Sigmoid colon (tissue), 7 donors: ENCODE data around the gene FANCB. TPM values are rescaled to one million over a fixed set of nuclear protein-coding genes. Genes with fewer than 3 reads are reported as not detected.

Experiments used
- DNase-seq: peaks from one replicate; pipeline ENCODE4 v3.0.0-alpha.2; 2019
- H3K27ac ChIP-seq, 4 donors: fragments of 200-600 bp; sonication (generic); one replicate each; pipeline ENCODE4 v1.5.1; 2016 to 2019; ENCODE audit warnings: mild to moderate bottlenecking in 1 of 4
- H3K27me3 ChIP-seq, 3 donors: fragments of 200-600 bp; sonication (generic); one replicate each; pipeline ENCODE4 v1.5.1; 2019; ENCODE audit warnings: mild to moderate bottlenecking in 1 of 3
- H3K36me3 ChIP-seq, 4 donors: fragments of 200-600 bp; sonication (generic); one replicate each; pipeline ENCODE4 v1.5.1; 2016 to 2019
- H3K4me1 ChIP-seq, 4 donors: fragments of 200-600 bp; sonication (generic); one replicate each; pipeline ENCODE4 v1.5.1; 2017 to 2019
- H3K4me3 ChIP-seq, 4 donors: fragments of 200-600 bp; sonication (generic); one replicate each; pipeline ENCODE4 v1.5.1; 2017 to 2019; ENCODE audit warnings: mild to moderate bottlenecking in 2 of 4, moderate library complexity in 1 of 4
- H3K9me3 ChIP-seq, 4 donors: fragments of 200-600 bp in 3 of 4; sonication (generic) in 3 of 4; one replicate each; pipeline versions ENCODE4 v1.5.1 to v1.6.1; 2013 to 2019
- CTCF ChIP-seq, 4 experiments: fragments of 450-650 bp in 3 of 4; fragments of 200-600 bp in 1 of 4; IDR thresholded peaks; one replicate each; pipeline ENCODE4 v1.5.1; 2016 to 2019; ENCODE audit warnings: antibody characterized with exemption in 4 of 4, mild to moderate bottlenecking in 3 of 4, moderate library complexity in 2 of 4
- EP300 ChIP-seq, 4 donors: sonication (generic); formaldehyde crosslinking; IDR thresholded peaks; one replicate each; pipeline ENCODE4 v1.6.1; 2017; ENCODE audit warnings: antibody characterized with exemption in 4 of 4
- POLR2A ChIP-seq, 2 donors: fragments of 450-650 bp; IDR thresholded peaks; one replicate each; pipeline ENCODE4 v1.6.1; 2016; ENCODE audit warnings: antibody characterized with exemption in 2 of 2, mild to moderate bottlenecking in 2 of 2, moderate library complexity in 2 of 2
- POLR2AphosphoS5 ChIP-seq, 4 donors: sonication (generic); formaldehyde crosslinking; IDR thresholded peaks; one replicate each; pipeline ENCODE4 v1.6.1; 2017; ENCODE audit warnings: antibody characterized with exemption in 4 of 4
- WGBS, 2 donors: extraction: QIAGEN DNeasy Blood & Tissue Kit; methylation state at CpG; one replicate each; pipeline ENCODE4 v1.1.7; 2013; 5-methylcytosine and 5-hydroxymethylcytosine counted together
- intact Hi-C: fragments of 100-400 bp; cut with DNase I; formaldehyde crosslinking; loops from one replicate; pipeline ENCODE4 v1.15.1; 2023
- polyA plus RNA-seq, 3 donors: library from polyadenylated mRNA; stranded (reverse); fragments of 200-250 nt; gene quantifications; one replicate each; pipeline ENCODE4 v1.2.3, GENCODE V29; 2013
- total RNA-seq, 4 donors: library from RNA; depleted of rRNA; stranded (reverse); fragments of >200 nt; gene quantifications; one replicate each; pipeline ENCODE4 v1.1.0, GENCODE V29; 2016
- donor health status: healthy with polysubstance abuse.
- donor health status: Bipolar disorder and iron deficiency.
- donor health status: healthy.

The FANCB gene
- total and polyA plus RNA-seq, 7 donors, result under 0.01 to 4.4 (median 1.4) TPM

GRCh38 chrX:14819769-14820168 lies 53.1 kb downstream of the FANCB start:
- no peaks in the 10 kb centered on the region for H3K36me3 ChIP-seq
- DNase-seq, result no peak
- no peaks in the 10 kb centered on the region for H3K4me1 ChIP-seq
- intact Hi-C loops, result no loop called here
- TF ChIP-seq CTCF (IDR thresholded peaks at IDR 0.05), result no peak
- TF ChIP-seq EP300 (IDR thresholded peaks at IDR 0.05), result no peak
- no peak for TF ChIP-seq POLR2AphosphoS5 (IDR thresholded peaks at IDR 0.05)
- no peak for TF ChIP-seq POLR2A (IDR thresholded peaks at IDR 0.05)
- no peaks in the 10 kb centered on the region for H3K9me3 ChIP-seq
- no peak overlapping the region for H3K27ac ChIP-seq
- 91 to 97% methylated on average over 3 of the region's 3 CpGs for WGBS, 2 donors
- no peak overlapping the region for H3K4me3 ChIP-seq
- H3K27me3 ChIP-seq, result no peaks in the 10 kb centered on the region

GRCh38 chrX:14817571-14817970 lies 55.3 kb downstream of the FANCB start:
- no peak for DNase-seq
- Histone ChIP-seq H3K27ac (no peak overlapping the region), H3K9me3 (no peaks in the 10 kb centered on the region), H3K4me1 (no peaks in the 10 kb centered on the region), H3K4me3 (no peak overlapping the region), H3K27me3 (no peaks in the 10 kb centered on the region), H3K36me3 (no peaks in the 10 kb centered on the region)
- 93 to 96% methylated on average over 2 of the region's 2 CpGs for WGBS, 2 donors
- intact Hi-C loops, result no loop called here
- TF ChIP-seq EP300 (IDR thresholded peaks at IDR 0.05) (no peak), POLR2A (IDR thresholded peaks at IDR 0.05) (no peak), CTCF (IDR thresholded peaks at IDR 0.05) (no peak), POLR2AphosphoS5 (IDR thresholded peaks at IDR 0.05) (no peak)

DNA sequence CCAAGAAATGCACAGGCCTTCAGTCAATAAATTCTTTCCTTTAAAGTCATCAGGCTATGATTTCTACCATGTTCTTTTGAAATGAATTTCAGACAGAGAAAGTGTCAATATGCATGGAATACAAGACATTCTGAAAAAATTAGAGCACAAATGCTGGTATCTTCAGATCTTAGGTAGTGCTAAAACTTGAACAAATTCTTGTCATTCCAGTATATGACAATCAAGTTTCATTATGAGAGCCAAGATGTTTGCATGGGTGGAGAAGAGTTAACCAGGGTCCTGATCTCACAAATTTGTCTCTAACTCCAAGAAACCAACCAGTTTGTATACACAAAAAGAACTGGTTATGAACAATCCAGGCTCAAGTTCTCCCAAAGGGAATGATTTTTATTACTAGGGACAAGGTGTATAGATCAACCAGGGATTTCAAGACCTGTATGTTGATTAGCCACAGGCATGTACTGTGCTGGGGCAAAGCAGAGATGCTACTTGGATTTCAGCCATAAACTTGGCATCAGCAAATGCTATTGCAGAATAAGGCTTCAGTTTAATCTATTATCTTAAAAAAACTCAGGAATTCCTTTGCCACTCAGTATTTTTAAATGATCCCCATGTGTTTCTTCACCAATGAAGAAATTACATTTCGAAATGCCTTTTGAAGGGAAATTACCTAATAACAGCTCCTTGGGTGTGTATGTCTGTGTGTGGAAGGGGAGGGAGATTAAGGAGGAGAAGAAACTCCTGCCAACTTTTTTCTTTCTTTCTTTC lies 69.7 kb downstream of the FANCB start:
- Histone ChIP-seq H3K36me3 (no peaks in the 10 kb centered on the region), H3K9me3 (no peaks in the 10 kb centered on the region), H3K4me1 (no peaks in the 10 kb centered on the region), H3K27ac (no peak overlapping the region), H3K27me3 (no peaks in the 10 kb centered on the region), H3K4me3 (no peak overlapping the region)
- intact Hi-C loops, result no loop called here
- no peak for DNase-seq
- WGBS, 2 donors, result 88 to 95% methylated on average over 1 of the region's 1 CpG
- no peak for TF ChIP-seq CTCF (IDR thresholded peaks at IDR 0.05)
- no peak for TF ChIP-seq EP300 (IDR thresholded peaks at IDR 0.05)
- TF ChIP-seq POLR2A (IDR thresholded peaks at IDR 0.05), result no peak
- no peak for TF ChIP-seq POLR2AphosphoS5 (IDR thresholded peaks at IDR 0.05)

DNA sequence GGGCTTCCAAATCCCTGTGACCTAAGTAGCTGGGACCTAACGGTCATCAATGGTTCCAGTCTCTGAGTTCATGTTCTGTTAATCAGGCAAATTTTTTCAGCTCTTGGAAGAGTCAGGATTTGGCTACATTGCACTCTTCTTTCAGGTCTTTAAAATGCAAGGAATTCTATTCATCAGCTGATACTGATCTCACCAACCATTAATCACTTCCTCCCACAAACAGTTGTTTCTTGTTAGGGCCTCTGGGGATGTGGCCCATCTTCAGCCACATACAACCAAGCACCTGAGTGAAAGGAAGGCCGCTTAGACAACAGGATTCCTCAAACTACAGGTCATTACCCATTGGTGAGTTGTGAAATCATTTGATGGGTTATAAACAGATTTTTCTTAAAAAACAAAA lies 71.7 kb downstream of the FANCB start:
- Histone ChIP-seq H3K36me3 (no peaks in the 10 kb centered on the region), H3K9me3 (no peaks in the 10 kb centered on the region), H3K4me3 (no peak overlapping the region), H3K27me3 (no peaks in the 10 kb centered on the region), H3K27ac (no peak overlapping the region), H3K4me1 (no peaks in the 10 kb centered on the region)
- 92 to 94% methylated on average over 2 of the region's 2 CpGs for WGBS, 2 donors
- no peak for DNase-seq
- intact Hi-C loops, result no loop called here
- TF ChIP-seq EP300 (IDR thresholded peaks at IDR 0.05), result no peak
- no peak for TF ChIP-seq POLR2A (IDR thresholded peaks at IDR 0.05)
- TF ChIP-seq POLR2AphosphoS5 (IDR thresholded peaks at IDR 0.05), result no peak
- TF ChIP-seq CTCF (IDR thresholded peaks at IDR 0.05), result no peak
